Spleen (tissue), 11 donors: ENCODE data around the gene MICAL2. TPM values are rescaled to one million over a fixed set of nuclear protein-coding genes. Genes with fewer than 3 reads are reported as not detected.

Source experiments
- DNase-seq: peaks from one replicate; pipeline ENCODE4 v3.0.0-alpha.2; 2020
- H3K27ac ChIP-seq, 8 donors: fragments of 200-600 bp; sonication (generic) in 7 of 8; 1 replicate in 4 of 8; 2 replicates in 4 of 8; pipeline versions ENCODE4 v1.5.0 to v1.8.0; 2016 to 2021; ENCODE audit warnings: inconsistent platforms in 4 of 8, mild to moderate bottlenecking in 4 of 8, moderate library complexity in 1 of 8
- H3K27me3 ChIP-seq, 7 donors: fragments of 200-600 bp; sonication (generic) in 6 of 7; replicated peaks in 1 of 7; 1 replicate in 4 of 7; 2 replicates in 3 of 7; pipeline versions ENCODE4 v1.5.0 to v1.8.0; 2016 to 2021; ENCODE audit warnings: inconsistent platforms in 3 of 7, mild to moderate bottlenecking in 1 of 7
- H3K36me3 ChIP-seq, 6 donors: fragments of 200-600 bp; sonication (generic) in 5 of 6; 1 replicate in 4 of 6; 2 replicates in 2 of 6; pipeline versions ENCODE4 v1.5.0 to v1.8.0; 2016 to 2021; ENCODE audit warnings: inconsistent platforms in 2 of 6
- H3K4me1 ChIP-seq, 6 donors: fragments of 200-600 bp; sonication (generic) in 5 of 6; 1 replicate in 3 of 6; 2 replicates in 3 of 6; pipeline versions ENCODE4 v1.5.0 to v1.8.0; 2016 to 2021; ENCODE audit warnings: inconsistent platforms in 3 of 6
- H3K4me3 ChIP-seq, 8 donors: fragments of 200-600 bp; sonication (generic) in 7 of 8; 1 replicate in 4 of 8; 2 replicates in 4 of 8; pipeline versions ENCODE4 v1.5.0 to v1.8.0; 2016 to 2021; ENCODE audit warnings: inconsistent platforms in 4 of 8, mild to moderate bottlenecking in 4 of 8, moderate library complexity in 2 of 8
- H3K9me3 ChIP-seq, 8 donors: fragments of 200-600 bp; sonication (generic) in 7 of 8; 1 replicate in 4 of 8; 2 replicates in 4 of 8; pipeline versions ENCODE4 v1.5.0 to v1.8.0; 2016 to 2021; ENCODE audit warnings: inconsistent platforms in 4 of 8
- CTCF ChIP-seq, 11 experiments: fragments of 200-600 bp in 7 of 11; fragments of 450-650 bp in 4 of 11; sonication (generic) in 4 of 11; IDR thresholded peaks in 8 of 11; conservative IDR thresholded peaks in 3 of 11; 1 replicate in 7 of 11; 2 replicates in 4 of 11; pipeline versions ENCODE4 v1.4.0 to v1.8.0; 2016 to 2021; ENCODE audit warnings: antibody characterized with exemption in 11 of 11, inconsistent platforms in 4 of 11, mild to moderate bottlenecking in 1 of 11
- POLR2A ChIP-seq, 3 donors: fragments of 450-650 bp; IDR thresholded peaks; one replicate each; pipeline ENCODE4 v1.5.1; 2017; ENCODE audit warnings: antibody characterized with exemption in 3 of 3, mild to moderate bottlenecking in 1 of 3
- POLR2AphosphoS5 ChIP-seq, 3 donors: sonication (generic); formaldehyde crosslinking; IDR thresholded peaks; one replicate each; pipeline ENCODE4 v1.5.1; 2017; ENCODE audit warnings: antibody characterized with exemption in 3 of 3
- WGBS, 5 donors: extraction: QIAGEN DNeasy Blood & Tissue Kit in 3 of 5; methylation state at CpG; one replicate each; pipeline versions ENCODE4 v1.1.5 to v1.1.7; 2013 to 2018; 5-methylcytosine and 5-hydroxymethylcytosine counted together
- intact Hi-C: fragments of 100-400 bp; cut with DNase I; formaldehyde crosslinking; loops from one replicate; pipeline ENCODE4 v1.15.0; 2023; ENCODE audit warnings: low total_unique reads
- polyA plus RNA-seq, 3 donors: library from polyadenylated mRNA; stranded (reverse); fragments of 200-250 nt; gene quantifications; one replicate each; pipeline ENCODE4 v1.2.1, GENCODE V29; 2013
- total RNA-seq, 7 donors: library from RNA; depleted of rRNA in 3 of 7; stranded (reverse); fragments of >200 nt in 3 of 7; fragmentation: NEBNext Ultra II Directional in 4 of 7; extraction: Animal tissue kit (Norgen Biotek cat#: 25700) in 4 of 7; gene quantifications; one replicate each; pipeline versions ENCODE4 v1.1.0 to v1.2.1, GENCODE V29; 2016 to 2021
- donor health status: healthy with polysubstance abuse.
- donor health status: DM: no; HTN: no; CAD: no; lungs with moderate emphysema.
- donor health status: DM: no; HTN: no; CAD: no.
- donor health status: Bipolar disorder and iron deficiency.
- donor health status: healthy.
- donor health status: DM: no; HTN: no; CAD: no.
- donor health status: DM: yes; HTN: yes; CAD: no.

Gene MICAL2
- total and polyA plus RNA-seq, 10 donors: 1.9 to 50.8 (median 32.3) TPM

DNA sequence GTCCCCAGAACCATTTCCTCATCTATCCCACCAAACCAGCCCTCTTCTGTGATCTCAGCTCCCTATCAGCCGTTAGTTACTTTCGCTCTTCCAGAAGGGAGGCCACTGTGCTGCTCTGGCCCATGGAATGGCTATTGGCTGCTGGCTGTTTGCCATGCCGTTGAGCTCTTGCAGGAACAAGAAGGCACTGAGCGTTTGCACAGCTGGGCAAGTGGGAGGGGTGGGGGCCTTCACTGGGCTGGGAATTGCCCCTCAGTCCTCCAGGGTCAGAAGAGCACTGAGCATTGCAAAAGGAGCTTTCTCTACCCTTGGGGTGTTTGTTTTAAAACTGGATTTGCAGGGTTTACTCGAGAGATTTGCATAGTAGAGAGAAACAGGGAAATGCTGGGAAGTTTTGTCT, 137.9 kb downstream of the MICAL2 start:
- no peak overlapping the region for H3K4me3 ChIP-seq
- H3K27ac ChIP-seq: peak overlapping the region in 1 of 8 donors; percentile 10
- no peaks in the 10 kb centered on the region for H3K27me3 ChIP-seq
- peaks cover 0 to 48% (median 0%) of the 10 kb centered on the region in 6 donors for H3K36me3 ChIP-seq
- H3K9me3 ChIP-seq: no peaks in the 10 kb centered on the region
- 67 to 90% (median 70%) methylated on average over 5 of the region's 5 CpGs for WGBS, 5 donors
- TF ChIP-seq CTCF (IDR thresholded peaks at IDR 0.05 in 8 of 11, conservative IDR thresholded peaks at IDR 0.05 in 3 of 11) (no peak), POLR2AphosphoS5 (IDR thresholded peaks at IDR 0.05) (no peak), POLR2A (IDR thresholded peaks at IDR 0.05) (no peak)
- intact Hi-C loops: no loop called here
- DNase-seq: no peak
- peaks cover 0 to 4% (median 0%) of the 10 kb centered on the region in 6 donors for H3K4me1 ChIP-seq

DNA sequence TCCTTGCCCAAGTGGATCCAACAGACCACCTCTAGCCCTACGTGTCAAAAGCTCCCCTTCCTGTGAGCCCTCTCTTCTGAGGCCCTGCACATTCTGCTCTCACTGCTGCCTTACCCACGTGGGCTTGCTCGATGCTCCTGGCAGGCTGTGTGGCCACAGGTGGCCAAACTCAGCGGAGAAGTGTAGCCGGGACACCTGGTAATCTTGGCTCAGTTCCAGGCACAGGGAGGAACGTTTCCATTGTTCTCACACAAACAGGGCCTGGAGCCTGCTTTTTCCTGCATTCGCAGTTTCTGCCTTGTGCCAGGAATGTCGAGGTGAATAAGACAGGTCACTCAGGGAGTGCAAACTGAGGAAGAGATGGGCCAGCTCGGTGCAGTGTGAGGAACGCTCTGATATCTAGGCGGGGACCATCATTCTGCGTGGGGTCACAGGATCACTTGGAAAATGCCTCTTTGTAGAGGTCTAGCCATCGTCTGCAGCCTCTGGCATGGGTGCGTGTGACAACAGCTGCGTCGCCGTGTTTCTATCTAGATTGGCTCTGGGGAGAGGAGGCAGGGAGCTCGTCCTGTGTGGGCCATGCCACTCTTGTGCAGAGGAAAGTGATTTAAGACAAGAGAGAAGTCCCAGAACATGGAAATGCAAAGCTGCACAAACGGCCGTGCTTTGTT, 139.3 kb downstream of the MICAL2 start:
- no peaks in the 10 kb centered on the region for H3K27me3 ChIP-seq
- intact Hi-C loops: no loop called here
- H3K4me3 ChIP-seq: no peak overlapping the region
- TF ChIP-seq POLR2AphosphoS5 (IDR thresholded peaks at IDR 0.05) (no peak), CTCF (IDR thresholded peaks at IDR 0.05 in 8 of 11, conservative IDR thresholded peaks at IDR 0.05 in 3 of 11) (no peak), POLR2A (IDR thresholded peaks at IDR 0.05) (no peak)
- no peaks in the 10 kb centered on the region for H3K9me3 ChIP-seq
- WGBS, 5 donors: 74 to 81% (median 78%) methylated on average over 17 to 20 of the region's 20 CpGs
- no peak overlapping the region for H3K27ac ChIP-seq
- peaks cover 0 to 36% (median 0%) of the 10 kb centered on the region in 6 donors for H3K36me3 ChIP-seq
- no peak for DNase-seq
- H3K4me1 ChIP-seq: peaks cover 0 to 4% (median 0%) of the 10 kb centered on the region in 6 donors

- intact Hi-C loops: no loop called here
- Histone ChIP-seq H3K36me3 (peaks cover 0 to 37% (median 0%) of the 10 kb centered on the region in 6 donors), H3K4me1 (peaks cover 0 to 4% (median 0%) of the 10 kb centered on the region in 6 donors), H3K4me3 (no peak overlapping the region), H3K27me3 (no peaks in the 10 kb centered on the region), H3K9me3 (no peaks in the 10 kb centered on the region), H3K27ac (no peak overlapping the region)
- no peak for DNase-seq
- 67 to 89% (median 85%) methylated on average over 4 to 5 of the region's 5 CpGs for WGBS, 5 donors
- TF ChIP-seq POLR2A (IDR thresholded peaks at IDR 0.05) (no peak), POLR2AphosphoS5 (IDR thresholded peaks at IDR 0.05) (no peak), CTCF (IDR thresholded peaks at IDR 0.05 in 8 of 11, conservative IDR thresholded peaks at IDR 0.05 in 3 of 11) (no peak)
These were observed 141.5 kb downstream of the MICAL2 start for GRCh38 chr11:12251666-12252560.

DNA sequence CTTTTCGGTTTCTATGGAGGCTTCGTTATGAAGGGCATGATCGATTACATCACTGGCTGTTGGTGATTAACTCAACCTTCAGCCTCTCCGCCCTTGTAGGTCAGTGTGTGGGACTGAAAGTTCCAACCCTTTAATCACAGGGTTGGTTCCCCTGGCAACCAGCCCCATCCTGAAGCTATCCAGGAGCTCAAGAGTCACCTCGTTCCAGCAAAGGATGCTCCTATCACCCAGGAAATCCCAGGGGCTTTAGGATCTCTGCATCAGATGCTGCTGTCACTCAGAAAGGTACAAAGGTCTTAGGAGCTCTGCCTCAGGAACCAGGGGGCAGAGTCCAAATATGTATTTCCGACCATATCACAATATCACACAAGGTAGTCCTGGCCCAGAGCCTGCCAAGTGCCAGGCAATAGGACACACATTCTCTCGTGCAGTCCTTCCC, 143.5 kb downstream of the MICAL2 start:
- Histone ChIP-seq H3K27ac (no peak overlapping the region), H3K36me3 (peaks cover 0 to 50% (median 0%) of the 10 kb centered on the region in 6 donors), H3K4me3 (no peak overlapping the region), H3K27me3 (no peaks in the 10 kb centered on the region), H3K4me1 (no peaks in the 10 kb centered on the region), H3K9me3 (no peaks in the 10 kb centered on the region)
- no peak for DNase-seq
- intact Hi-C loops: no loop called here
- 87 to 93% (median 92%) methylated on average over 6 to 7 of the region's 7 CpGs for WGBS, 5 donors
- TF ChIP-seq CTCF (IDR thresholded peaks at IDR 0.05 in 8 of 11, conservative IDR thresholded peaks at IDR 0.05 in 3 of 11): no peak
- no peak for TF ChIP-seq POLR2A (IDR thresholded peaks at IDR 0.05)
- no peak for TF ChIP-seq POLR2AphosphoS5 (IDR thresholded peaks at IDR 0.05)
